Activated T-cell treated with anti-CD3 and anti-CD28 coated beads, Interleukin-2, amount 50 U/mL, for 24 hours (primary cell): ENCODE results near the gene IGF2R.

Source experiments
- DNase-seq: peaks from one replicate; pipeline ENCODE4 v3.0.0-alpha.2; 2020
- H3K27ac Mint-ChIP-seq: 2 replicates; pipeline ENCODE4 v1.8.0; 2020; ENCODE audit warnings: mild to moderate bottlenecking, mixed read lengths
- H3K27me3 Mint-ChIP-seq: 2 replicates; pipeline ENCODE4 v1.8.0; 2020; ENCODE audit warnings: mixed read lengths
- H3K36me3 Mint-ChIP-seq: 2 replicates; pipeline ENCODE4 v1.8.0; 2020; ENCODE audit warnings: low read depth, mixed read lengths
- H3K4me1 Mint-ChIP-seq: 2 replicates; pipeline ENCODE4 v1.8.0; 2020; ENCODE audit warnings: low read depth, mixed read lengths
- H3K4me3 Mint-ChIP-seq: 2 replicates; pipeline ENCODE4 v1.8.0; 2020; ENCODE audit warnings: mild to moderate bottlenecking, moderate library complexity, mixed read lengths
- H3K9me3 Mint-ChIP-seq: 2 replicates; pipeline ENCODE4 v1.8.0; 2020; ENCODE audit warnings: mixed read lengths

IGF2R gene

DNA sequence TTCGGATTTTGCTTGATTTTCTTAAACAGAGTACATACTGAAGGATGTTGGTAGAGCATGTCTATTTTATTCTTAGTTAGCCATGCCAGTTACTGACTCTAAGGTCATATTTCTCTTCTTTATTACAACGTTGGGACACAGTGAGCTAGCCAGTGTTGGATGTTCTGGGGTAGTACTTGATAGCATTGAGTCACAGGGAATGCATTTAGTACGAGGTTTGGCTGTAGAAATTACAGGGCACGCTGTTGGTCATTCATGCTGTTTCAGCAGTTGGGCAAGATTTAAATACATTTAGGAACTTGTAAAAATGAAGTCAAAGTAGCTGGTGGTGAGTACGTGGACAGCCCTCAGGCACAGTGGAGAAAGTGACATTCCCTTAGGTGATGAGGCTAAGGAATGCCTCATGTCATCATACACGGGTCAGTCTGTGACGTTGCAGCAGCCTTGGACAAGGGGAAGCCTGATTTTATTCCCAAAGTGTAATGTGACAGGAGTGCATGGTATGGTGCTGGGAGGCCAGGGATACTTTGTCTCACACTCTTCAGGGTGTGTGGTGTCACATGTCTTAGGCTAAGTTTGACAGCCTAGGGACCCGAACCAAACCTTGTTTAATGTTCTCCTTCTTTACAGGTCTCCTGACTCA is 95.0 kb downstream of the IGF2R start:
- no peak overlapping the region for H3K27ac Mint-ChIP-seq
- DNase-seq: no peak
- peaks cover 94% of the 10 kb centered on the region for H3K36me3 Mint-ChIP-seq
- H3K9me3 Mint-ChIP-seq: no peaks in the 10 kb centered on the region
- H3K4me3 Mint-ChIP-seq: no peak overlapping the region
- H3K4me1 Mint-ChIP-seq: peaks cover 21% of the 10 kb centered on the region
- no peaks in the 10 kb centered on the region for H3K27me3 Mint-ChIP-seq

- H3K9me3 Mint-ChIP-seq: no peaks in the 10 kb centered on the region
- no peaks in the 10 kb centered on the region for H3K27me3 Mint-ChIP-seq
- peaks cover 94% of the 10 kb centered on the region for H3K36me3 Mint-ChIP-seq
- DNase-seq: no peak
- H3K27ac Mint-ChIP-seq: no peak overlapping the region
- peaks cover 30% of the 10 kb centered on the region for H3K4me1 Mint-ChIP-seq
- H3K4me3 Mint-ChIP-seq: no peak overlapping the region
Measured at GRCh38 chr6:160065200-160065599, 96.3 kb downstream of the IGF2R start.

DNA sequence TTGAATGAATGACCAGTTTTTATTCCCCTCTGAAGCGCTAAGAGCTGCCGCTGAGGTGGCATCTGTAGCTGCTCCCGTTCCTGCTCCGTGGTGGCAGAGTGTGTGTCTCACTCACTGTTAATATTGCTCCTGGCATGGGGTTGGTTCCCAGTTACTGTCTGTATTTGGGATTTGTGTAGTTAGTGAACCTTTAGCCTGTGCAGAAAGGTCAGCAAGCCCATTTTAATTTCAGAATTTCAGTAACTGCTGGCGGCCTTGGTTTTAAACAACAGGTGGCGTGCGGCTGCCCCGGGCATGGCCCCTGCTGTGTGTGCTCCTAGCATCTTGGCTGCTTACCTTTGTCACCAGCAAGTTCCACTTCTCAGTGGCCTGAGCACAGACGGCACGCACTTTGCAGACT is 98.7 kb downstream of the IGF2R start:
- Mint-ChIP-seq H3K27me3 (no peaks in the 10 kb centered on the region), H3K9me3 (no peaks in the 10 kb centered on the region), H3K4me1 (peaks cover 30% of the 10 kb centered on the region), H3K27ac (no peak overlapping the region), H3K36me3 (peaks cover 93% of the 10 kb centered on the region), H3K4me3 (no peak overlapping the region)
- no peak for DNase-seq

GRCh38 chr6:160068346-160068745 is 99.5 kb downstream of the IGF2R start:
- no peaks in the 10 kb centered on the region for H3K9me3 Mint-ChIP-seq
- H3K36me3 Mint-ChIP-seq: peaks cover 96% of the 10 kb centered on the region
- H3K27me3 Mint-ChIP-seq: no peaks in the 10 kb centered on the region
- DNase-seq: no peak
- peak overlapping the region; percentile 72 for H3K27ac Mint-ChIP-seq
- H3K4me1 Mint-ChIP-seq: peaks cover 30% of the 10 kb centered on the region
- H3K4me3 Mint-ChIP-seq: no peak overlapping the region

DNA sequence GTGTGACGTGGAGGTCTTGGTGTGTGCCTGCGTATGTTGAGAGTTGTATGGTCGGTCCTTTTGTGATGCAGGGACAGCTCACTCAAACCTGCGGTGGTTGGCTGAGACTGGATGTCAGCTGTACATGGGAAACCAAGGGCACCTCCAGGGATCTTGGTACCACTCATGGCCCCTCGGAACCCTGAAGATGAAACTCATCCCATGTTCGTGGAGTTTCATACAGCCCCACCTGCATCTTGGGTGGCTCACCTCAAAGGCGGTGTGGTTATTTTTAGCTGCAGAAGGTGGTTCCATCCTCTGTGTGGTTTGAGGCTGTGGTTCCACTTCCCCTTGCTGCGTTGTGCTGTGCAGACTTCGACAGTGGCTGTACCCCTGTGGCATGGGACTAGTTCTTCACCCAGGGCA is 100.2 kb downstream of the IGF2R start:
- no peak for DNase-seq
- H3K9me3 Mint-ChIP-seq: no peaks in the 10 kb centered on the region
- peaks cover 96% of the 10 kb centered on the region for H3K36me3 Mint-ChIP-seq
- H3K27me3 Mint-ChIP-seq: no peaks in the 10 kb centered on the region
- H3K4me1 Mint-ChIP-seq: peaks cover 30% of the 10 kb centered on the region
- peak overlapping the region; percentile 72 for H3K27ac Mint-ChIP-seq
- H3K4me3 Mint-ChIP-seq: no peak overlapping the region

- Mint-ChIP-seq H3K27ac (peak overlapping the region; percentile 72), H3K4me1 (peaks cover 30% of the 10 kb centered on the region), H3K9me3 (no peaks in the 10 kb centered on the region), H3K36me3 (peaks cover 96% of the 10 kb centered on the region), H3K27me3 (no peaks in the 10 kb centered on the region), H3K4me3 (no peak overlapping the region)
- DNase-seq: no peak
Measured at GRCh38 chr6:160069459-160069858, 100.6 kb downstream of the IGF2R start.

GRCh38 chr6:160070427-160070826 is 101.5 kb downstream of the IGF2R start:
- Mint-ChIP-seq H3K27ac (no peak overlapping the region), H3K36me3 (peaks cover 96% of the 10 kb centered on the region), H3K27me3 (no peaks in the 10 kb centered on the region), H3K4me3 (no peak overlapping the region), H3K9me3 (no peaks in the 10 kb centered on the region), H3K4me1 (peaks cover 30% of the 10 kb centered on the region)
- DNase-seq: no peak

- peaks cover 97% of the 10 kb centered on the region for H3K36me3 Mint-ChIP-seq
- no peak overlapping the region for H3K4me3 Mint-ChIP-seq
- H3K9me3 Mint-ChIP-seq: no peaks in the 10 kb centered on the region
- no peaks in the 10 kb centered on the region for H3K27me3 Mint-ChIP-seq
- H3K4me1 Mint-ChIP-seq: peaks cover 32% of the 10 kb centered on the region
- peak overlapping the region; percentile 65 for H3K27ac Mint-ChIP-seq
- no peak for DNase-seq
Measured at GRCh38 chr6:160070831-160071230, 101.9 kb downstream of the IGF2R start.

DNA sequence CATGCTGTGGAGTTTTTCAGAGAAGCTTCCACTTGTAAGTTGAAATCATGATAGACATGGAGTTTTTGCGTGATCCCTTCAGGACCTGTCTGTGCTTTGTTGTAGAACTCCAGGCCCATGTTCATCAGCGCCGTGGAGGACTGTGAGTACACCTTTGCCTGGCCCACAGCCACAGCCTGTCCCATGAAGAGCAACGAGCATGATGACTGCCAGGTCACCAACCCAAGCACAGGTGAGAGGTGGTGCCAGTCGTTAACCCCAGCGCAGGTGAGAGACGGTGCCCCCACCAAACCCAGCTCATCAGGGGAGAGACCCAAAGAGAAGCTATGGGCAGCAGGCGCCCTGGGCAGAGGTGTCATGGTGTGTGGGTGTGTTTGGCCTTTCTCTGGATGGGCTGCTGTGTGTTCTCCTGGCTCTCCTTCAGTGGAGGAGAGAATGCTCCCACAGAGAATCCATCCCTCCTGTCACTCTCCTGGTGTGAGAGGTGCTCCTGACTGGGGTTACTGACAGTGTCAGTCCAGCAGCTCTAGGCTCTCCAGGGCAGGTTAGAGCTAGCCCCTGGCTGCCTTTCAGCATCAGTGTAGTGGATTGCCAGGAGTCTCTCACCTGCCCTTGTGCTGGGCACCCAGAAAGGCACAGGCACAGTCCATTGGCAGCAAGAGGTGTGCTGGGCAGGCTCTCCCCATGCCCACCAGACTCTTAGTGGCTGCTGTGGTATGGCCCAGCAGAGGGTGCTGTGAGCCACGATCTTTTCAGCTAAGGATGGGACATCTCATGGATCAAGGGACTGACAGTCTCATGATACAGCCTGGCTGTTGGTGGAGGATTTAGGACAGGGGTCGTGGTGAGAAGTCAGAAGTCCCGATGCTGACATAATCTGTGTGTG is 103.2 kb downstream of the IGF2R start:
- peak overlapping the region; percentile 9 for H3K27ac Mint-ChIP-seq
- H3K4me3 Mint-ChIP-seq: no peak overlapping the region
- no peak for DNase-seq
- no peaks in the 10 kb centered on the region for H3K27me3 Mint-ChIP-seq
- peaks cover 35% of the 10 kb centered on the region for H3K4me1 Mint-ChIP-seq
- no peaks in the 10 kb centered on the region for H3K9me3 Mint-ChIP-seq
- peaks cover 98% of the 10 kb centered on the region for H3K36me3 Mint-ChIP-seq

DNA sequence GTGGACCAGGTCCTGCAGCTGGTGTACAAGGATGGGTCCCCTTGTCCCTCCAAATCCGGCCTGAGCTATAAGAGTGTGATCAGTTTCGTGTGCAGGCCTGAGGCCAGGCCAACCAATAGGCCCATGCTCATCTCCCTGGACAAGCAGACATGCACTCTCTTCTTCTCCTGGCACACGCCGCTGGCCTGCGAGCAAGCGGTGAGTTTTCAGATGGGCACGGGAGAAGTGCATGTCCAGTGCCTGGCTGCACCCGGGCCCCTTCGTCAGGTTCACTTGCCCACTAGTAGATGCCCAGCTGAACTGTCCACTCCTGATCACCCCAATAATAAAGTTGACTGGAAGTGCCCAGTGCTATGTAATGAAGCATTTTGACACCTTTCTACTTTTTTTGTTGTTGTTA is 104.4 kb downstream of the IGF2R start:
- Mint-ChIP-seq H3K27me3 (no peaks in the 10 kb centered on the region), H3K4me3 (no peak overlapping the region), H3K36me3 (peaks cover 98% of the 10 kb centered on the region), H3K27ac (no peak overlapping the region), H3K4me1 (peaks cover 22% of the 10 kb centered on the region), H3K9me3 (no peaks in the 10 kb centered on the region)
- no peak for DNase-seq

DNA sequence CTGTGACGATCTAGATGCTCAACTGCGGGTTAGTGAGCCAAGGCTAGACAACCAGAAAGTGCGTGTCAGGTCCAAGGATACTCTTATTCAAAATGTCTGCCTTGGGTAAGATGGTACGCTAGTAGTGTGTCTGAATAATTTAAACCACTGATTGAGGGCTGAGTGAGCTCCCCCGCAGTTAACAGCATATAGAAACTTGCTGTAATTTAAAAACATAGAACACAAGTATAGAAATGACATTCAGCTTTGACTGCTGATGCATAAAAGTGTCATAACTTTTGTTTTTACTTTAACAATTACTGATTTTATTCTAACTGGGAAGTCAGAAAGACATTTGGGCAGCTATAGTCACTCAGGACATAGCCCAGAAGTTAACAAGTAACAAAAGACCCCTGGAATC is 107.1 kb downstream of the IGF2R start:
- no peak for DNase-seq
- no peak overlapping the region for H3K4me3 Mint-ChIP-seq
- H3K36me3 Mint-ChIP-seq: peaks cover 99% of the 10 kb centered on the region
- H3K9me3 Mint-ChIP-seq: no peaks in the 10 kb centered on the region
- no peaks in the 10 kb centered on the region for H3K27me3 Mint-ChIP-seq
- peaks cover 7% of the 10 kb centered on the region for H3K4me1 Mint-ChIP-seq
- peak overlapping the region; percentile 59 for H3K27ac Mint-ChIP-seq

DNA sequence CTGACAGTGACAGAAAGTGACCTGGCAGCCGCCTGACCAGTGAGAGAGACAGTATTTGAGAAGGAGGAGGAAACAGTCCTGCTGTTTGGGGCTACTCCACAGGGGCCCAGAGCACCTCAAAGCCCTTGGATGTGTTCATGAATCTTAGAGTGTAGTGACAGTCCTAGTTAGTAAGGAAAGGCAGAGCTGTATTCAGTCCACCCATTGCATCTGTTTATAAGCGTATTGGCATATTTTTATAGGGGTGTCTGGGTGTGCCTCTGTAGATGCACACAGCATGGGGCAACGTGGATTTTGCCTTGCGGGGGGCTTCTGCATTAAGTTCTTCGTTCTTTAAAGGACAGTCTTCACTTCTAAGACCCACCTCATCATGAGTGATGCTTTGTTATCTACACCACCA is 108.1 kb downstream of the IGF2R start:
- no peaks in the 10 kb centered on the region for H3K9me3 Mint-ChIP-seq
- no peak overlapping the region for H3K4me3 Mint-ChIP-seq
- DNase-seq: no peak
- peaks cover 100% of the 10 kb centered on the region for H3K36me3 Mint-ChIP-seq
- peaks cover 7% of the 10 kb centered on the region for H3K4me1 Mint-ChIP-seq
- H3K27ac Mint-ChIP-seq: no peak overlapping the region
- H3K27me3 Mint-ChIP-seq: no peaks in the 10 kb centered on the region

- Mint-ChIP-seq H3K27ac (no peak overlapping the region), H3K36me3 (peaks cover 99% of the 10 kb centered on the region), H3K4me1 (peaks cover 7% of the 10 kb centered on the region), H3K27me3 (no peaks in the 10 kb centered on the region), H3K4me3 (no peak overlapping the region), H3K9me3 (no peaks in the 10 kb centered on the region)
- no peak for DNase-seq
Measured at GRCh38 chr6:160077526-160077925, 108.6 kb downstream of the IGF2R start.

DNA sequence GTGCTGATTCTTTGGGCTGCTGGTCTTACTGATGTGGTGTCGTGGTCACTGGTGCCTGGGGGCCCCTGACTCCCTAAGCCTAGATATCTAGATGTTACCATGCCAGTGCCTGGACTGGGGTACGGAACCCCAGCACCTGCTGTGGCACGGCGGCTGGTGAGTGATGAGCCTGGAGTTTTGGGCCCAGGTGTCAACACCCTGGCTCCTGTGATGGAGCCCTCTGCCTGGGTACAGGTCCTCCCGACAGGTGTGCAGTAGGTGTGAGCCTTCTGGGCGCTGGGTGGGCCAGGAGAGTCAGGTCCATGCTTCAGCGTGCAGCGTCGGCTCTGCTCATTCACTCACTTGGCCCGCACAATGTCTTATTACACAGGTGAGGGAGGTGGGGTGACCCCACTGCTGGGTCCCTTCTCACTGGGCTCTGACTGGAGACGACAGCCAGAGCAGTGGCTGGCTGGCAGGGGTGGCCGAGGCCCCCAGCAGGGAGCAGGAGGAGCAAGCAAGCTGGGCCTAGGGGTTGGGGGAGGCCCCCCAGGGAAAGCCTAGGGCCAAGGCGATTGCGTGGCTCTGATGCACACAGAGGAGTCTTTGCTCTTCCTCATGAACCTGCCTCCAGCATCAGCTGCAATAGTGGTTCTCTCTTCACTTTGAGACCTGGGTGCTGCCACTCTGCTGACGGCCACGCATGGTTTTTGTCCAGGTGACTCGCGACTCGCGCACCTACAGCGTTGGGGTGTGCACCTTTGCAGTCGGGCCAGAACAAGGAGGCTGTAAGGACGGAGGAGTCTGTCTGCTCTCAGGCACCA is 110.2 kb downstream of the IGF2R start:
- peaks cover 99% of the 10 kb centered on the region for H3K36me3 Mint-ChIP-seq
- DNase-seq: no peak
- H3K27ac Mint-ChIP-seq: peak overlapping the region; percentile 52
- peaks cover 8% of the 10 kb centered on the region for H3K4me1 Mint-ChIP-seq
- no peaks in the 10 kb centered on the region for H3K9me3 Mint-ChIP-seq
- H3K27me3 Mint-ChIP-seq: no peaks in the 10 kb centered on the region
- no peak overlapping the region for H3K4me3 Mint-ChIP-seq

GRCh38 chr6:160079686-160080043 is 110.8 kb downstream of the IGF2R start:
- Mint-ChIP-seq H3K9me3 (no peaks in the 10 kb centered on the region), H3K36me3 (peaks cover 99% of the 10 kb centered on the region), H3K27me3 (no peaks in the 10 kb centered on the region), H3K4me3 (no peak overlapping the region), H3K27ac (peak overlapping the region; percentile 26), H3K4me1 (peaks cover 10% of the 10 kb centered on the region)
- DNase-seq: no peak
